GM10248 (cell line): ENCODE measurements around the gene MCMBP.
A peak's percentile ranks its signal among the peaks of the same experiment; 100 is the strongest.

Experiments
- CTCF ChIA-PET: fragments of 300-600 bp; sonication (Branson Sonifier 250); formaldehyde crosslinking; extraction: SDS; loops from one replicate; lab custom pipeline; 2021; ENCODE audit warnings: antibody characterized with exemption; lab: Yijun Ruan, JAX
- POLR2A ChIA-PET: fragments of 350-650 bp; sonication (Branson Sonifier 250); formaldehyde crosslinking; extraction: SDS; loops from one replicate; lab custom pipeline; 2020; ENCODE audit warnings: antibody characterized with exemption; lab: Yijun Ruan, JAX
- DNase-seq: peaks from one replicate; pipeline ENCODE4 v3.0.0; 2012; ENCODE audit errors: extremely low spot score
- CTCF ChIP-seq: IDR thresholded peaks from 2 replicates; pipeline ENCODE4 v1.5.1; 2012; ENCODE audit warnings: mild to moderate bottlenecking, low read depth; ENCODE audit errors: extremely low read depth, missing control alignments, control extremely low read depth

The MCMBP gene

GRCh38 chr10:119807960-119808697 is 64.5 kb downstream of the MCMBP start:
- CTCF ChIA-PET, result interaction anchor here (1.2 to 1.3 kb wide), 2 partner anchors 83 to 121 kb away, joined by 3 to 5 read pairs; no protein-coding TSS in a partner anchor
- no peak for TF ChIP-seq CTCF
- POLR2A ChIA-PET, result no interaction called here
- DNase-seq, result peak; percentile 20

- no peak for TF ChIP-seq CTCF
- CTCF ChIA-PET, result interaction anchor here (1.1 to 1.2 kb wide), 2 partner anchors 119 to 120 kb away, joined by 5 read pairs; no protein-coding TSS in a partner anchor
- no peak for DNase-seq
- POLR2A ChIA-PET, result no interaction called here
These were observed 66.1 kb downstream of the MCMBP start for GRCh38 chr10:119806334-119807130.

DNA sequence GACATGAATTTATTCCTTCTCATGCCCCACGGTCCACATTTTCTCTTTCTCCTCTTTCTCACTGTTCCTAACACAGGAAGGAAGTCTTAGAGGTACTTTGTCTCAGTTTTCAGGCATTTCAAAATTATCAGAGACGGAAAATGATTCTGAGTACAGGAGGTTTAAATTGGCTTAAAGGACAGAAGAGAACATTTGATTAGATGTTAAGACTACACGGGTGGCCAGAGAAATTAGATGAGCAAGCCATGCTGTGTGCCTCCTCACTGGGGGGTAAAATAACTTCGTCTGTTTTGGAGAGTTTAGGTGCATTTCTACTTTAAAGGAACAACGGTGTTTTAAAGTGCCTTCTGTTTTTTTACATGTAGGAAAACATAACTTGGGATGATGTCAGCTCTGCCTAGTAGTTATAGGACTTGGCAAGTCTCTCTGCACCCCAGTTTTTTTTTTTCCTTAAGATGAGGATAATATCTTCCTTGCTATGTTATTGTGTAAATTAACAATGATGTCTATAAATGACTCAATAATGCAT is 66.9 kb downstream of the MCMBP start:
- DNase-seq, result no peak
- TF ChIP-seq CTCF, result no peak
- CTCF ChIA-PET, result interaction anchor here (0.5 to 3.9 kb wide), 6 partner anchors 7 to 1978 kb away, joined by 3 to 12 read pairs (median 5); no protein-coding TSS in a partner anchor

GRCh38 chr10:119803264-119803663 is 69.4 kb downstream of the MCMBP start:
- no peak for DNase-seq
- ChIA-PET POLR2A (no interaction called here), CTCF (interaction anchor here (1.0 to 3.9 kb wide), 6 partner anchors 12 to 121 kb away, joined by 3 to 12 read pairs (median 5); partner anchors contain the start of gene INPP5F)
- TF ChIP-seq CTCF, result no peak

More for the DNA sequence above, 66.9 kb downstream of the MCMBP start:
- POLR2A ChIA-PET, result no interaction called here

DNA sequence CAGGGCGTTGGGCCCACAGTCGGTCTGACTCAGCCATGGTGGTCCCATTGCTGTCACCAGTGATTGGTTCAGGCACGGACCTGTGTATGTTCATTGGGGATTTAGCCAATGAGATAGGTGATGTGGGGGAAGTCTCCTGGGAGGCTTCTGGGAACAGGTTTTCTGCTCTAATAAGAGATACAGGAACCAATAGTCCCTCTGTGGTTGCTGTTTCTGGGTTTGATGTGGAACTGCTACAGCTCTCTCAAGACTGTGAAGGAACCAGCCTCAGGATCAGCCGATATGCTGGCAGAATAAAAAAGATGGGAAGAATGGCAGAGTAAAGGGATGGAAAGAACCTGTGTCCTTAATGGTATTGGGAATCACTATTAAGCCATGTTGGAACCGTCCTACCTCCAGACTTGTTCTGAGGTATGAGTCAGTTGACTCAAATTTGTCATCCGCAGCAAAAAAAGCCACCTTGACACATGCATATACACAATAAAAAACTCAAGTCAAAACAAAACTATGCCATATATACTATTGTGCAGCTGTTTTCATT is 70.6 kb downstream of the MCMBP start:
- no peak for TF ChIP-seq CTCF
- peak; percentile 22 for DNase-seq
- ChIA-PET CTCF (interaction anchor here (1.0 to 3.9 kb wide), 6 partner anchors 13 to 115 kb away, joined by 3 to 12 read pairs (median 5); partner anchors contain the start of gene INPP5F), POLR2A (no interaction called here)

DNA sequence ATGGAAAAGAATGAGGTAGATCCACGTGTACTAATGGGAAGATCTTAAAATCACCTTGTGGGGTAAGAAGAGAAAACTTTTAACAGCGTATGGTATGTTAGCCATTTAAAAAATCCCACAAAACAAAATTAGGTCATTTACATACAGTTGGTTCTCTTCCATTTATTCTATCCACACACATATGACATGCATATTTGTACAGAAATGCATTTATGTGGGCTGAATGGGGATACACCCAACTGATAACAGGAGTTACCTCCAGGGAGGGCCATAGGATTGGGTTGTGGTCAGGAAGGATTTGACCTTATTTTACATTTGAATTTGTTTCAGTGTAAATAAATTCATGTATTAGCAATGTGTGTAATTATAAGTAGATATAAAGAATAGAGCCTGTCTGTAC is 71.5 kb downstream of the MCMBP start:
- ChIA-PET CTCF (interaction anchor here (1.0 to 1.3 kb wide), 3 partner anchors 13 to 37 kb away, joined by 3 to 4 read pairs (median 4); no protein-coding TSS in a partner anchor), POLR2A (no interaction called here)
- no peak for TF ChIP-seq CTCF
- no peak for DNase-seq
